GM23338 (cell line): Measurements from ENCODE around the gene GALNT9.

Experiments used
- CREB1 ChIP-seq: fragments of 250-450 bp; sonication (Bioruptor Pico); IDR thresholded peaks from 2 replicates; pipeline ENCODE4 v1.5.0; 2020; ENCODE audit warnings: low read depth, mild to moderate bottlenecking, moderate library complexity
- EZH2 ChIP-seq: fragments of 200-600 bp; sonication (generic); IDR thresholded peaks from one replicate; pipeline ENCODE4 v1.8.0; 2017; ENCODE audit warnings: antibody characterized with exemption, mild to moderate bottlenecking, low read depth; ENCODE audit not compliant: unreplicated experiment
- EZH2phosphoT487 ChIP-seq: fragments of 200-600 bp; sonication (generic); IDR thresholded peaks from one replicate; pipeline ENCODE4 v1.8.1; 2018; ENCODE audit warnings: antibody characterized with exemption; ENCODE audit not compliant: unreplicated experiment
- JUNB ChIP-seq: IDR thresholded peaks from one replicate; pipeline ENCODE4 v1.6.1; 2016; ENCODE audit warnings: antibody characterized with exemption; ENCODE audit not compliant: unreplicated experiment
- POLR2AphosphoS5 ChIP-seq: IDR thresholded peaks from 2 replicates; pipeline ENCODE4 v1.6.1; 2016; ENCODE audit warnings: antibody characterized with exemption, low read depth
- STAT1 ChIP-seq: IDR thresholded peaks from one replicate; pipeline ENCODE4 v1.6.1; 2016; ENCODE audit warnings: antibody characterized with exemption; ENCODE audit not compliant: unreplicated experiment
- TF ChIP-seq, protein P1 (sequence below), 2 experiments: fragments of 200-600 bp in 1 of 2; sonication (generic) in 1 of 2; conservative IDR thresholded peaks; 2 replicates each; pipeline versions ENCODE4 v1.5.1 to v1.6.1; 2016 to 2017; ENCODE audit warnings: antibody characterized with exemption in 2 of 2, low read depth in 2 of 2, mild to moderate bottlenecking in 2 of 2, moderate library complexity in 1 of 2
- TF ChIP-seq, protein P2 (sequence below): IDR thresholded peaks from one replicate; pipeline ENCODE4 v1.6.1; 2018; ENCODE audit warnings: antibody characterized with exemption; ENCODE audit not compliant: unreplicated experiment
- TF ChIP-seq, protein P3 (sequence below): IDR thresholded peaks from 2 replicates; pipeline ENCODE4 v1.6.1; 2016; ENCODE audit warnings: antibody characterized with exemption
- TF ChIP-seq, protein P4 (sequence below): fragments of 250-450 bp; sonication (Bioruptor Pico); IDR thresholded peaks from 2 replicates; pipeline ENCODE4 v1.5.0; 2020; ENCODE audit warnings: mild to moderate bottlenecking, moderate library complexity

DNA sequence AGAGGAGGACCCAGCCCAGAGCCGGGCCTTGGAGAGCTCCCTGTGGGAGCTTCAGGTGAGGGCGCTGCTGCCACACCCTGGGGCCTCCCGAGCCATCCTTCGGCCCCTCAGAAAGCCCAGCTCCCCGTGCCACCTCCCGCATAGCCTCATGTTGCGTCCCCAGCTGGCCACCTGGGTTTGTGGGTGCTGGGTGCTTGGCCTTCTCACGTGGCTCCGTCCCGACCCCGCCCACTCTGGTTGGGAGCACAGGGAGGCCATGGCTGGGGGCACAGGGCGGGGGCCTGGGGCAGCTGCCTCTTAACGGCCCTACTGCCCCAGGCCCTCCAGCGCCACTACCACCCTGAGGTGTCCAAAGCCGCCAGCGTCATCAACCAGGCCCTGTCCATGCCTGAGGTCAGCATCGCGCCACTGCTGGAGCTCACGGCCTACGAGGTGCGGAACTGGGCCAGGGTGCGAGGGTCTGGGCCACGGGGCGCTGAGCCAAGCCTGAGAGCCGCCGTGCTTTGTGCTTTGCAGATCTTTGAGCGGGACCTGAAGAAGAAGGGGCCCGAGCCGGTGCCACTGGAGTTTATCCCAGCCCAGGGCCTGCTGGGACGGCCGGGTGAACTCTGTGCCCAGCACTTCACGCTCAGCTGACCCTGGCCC is 177.5 kb downstream of the GALNT9 start:
- TF ChIP-seq, protein P1, sequence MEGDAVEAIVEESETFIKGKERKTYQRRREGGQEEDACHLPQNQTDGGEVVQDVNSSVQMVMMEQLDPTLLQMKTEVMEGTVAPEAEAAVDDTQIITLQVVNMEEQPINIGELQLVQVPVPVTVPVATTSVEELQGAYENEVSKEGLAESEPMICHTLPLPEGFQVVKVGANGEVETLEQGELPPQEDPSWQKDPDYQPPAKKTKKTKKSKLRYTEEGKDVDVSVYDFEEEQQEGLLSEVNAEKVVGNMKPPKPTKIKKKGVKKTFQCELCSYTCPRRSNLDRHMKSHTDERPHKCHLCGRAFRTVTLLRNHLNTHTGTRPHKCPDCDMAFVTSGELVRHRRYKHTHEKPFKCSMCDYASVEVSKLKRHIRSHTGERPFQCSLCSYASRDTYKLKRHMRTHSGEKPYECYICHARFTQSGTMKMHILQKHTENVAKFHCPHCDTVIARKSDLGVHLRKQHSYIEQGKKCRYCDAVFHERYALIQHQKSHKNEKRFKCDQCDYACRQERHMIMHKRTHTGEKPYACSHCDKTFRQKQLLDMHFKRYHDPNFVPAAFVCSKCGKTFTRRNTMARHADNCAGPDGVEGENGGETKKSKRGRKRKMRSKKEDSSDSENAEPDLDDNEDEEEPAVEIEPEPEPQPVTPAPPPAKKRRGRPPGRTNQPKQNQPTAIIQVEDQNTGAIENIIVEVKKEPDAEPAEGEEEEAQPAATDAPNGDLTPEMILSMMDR (conservative IDR thresholded peaks at IDR 0.05; ENCODE audit: low read depth in 2 of 2): no peak
- no peak for TF ChIP-seq EZH2
- no peak for TF ChIP-seq CREB1
- TF ChIP-seq POLR2AphosphoS5: no peak
- TF ChIP-seq, protein P2, sequence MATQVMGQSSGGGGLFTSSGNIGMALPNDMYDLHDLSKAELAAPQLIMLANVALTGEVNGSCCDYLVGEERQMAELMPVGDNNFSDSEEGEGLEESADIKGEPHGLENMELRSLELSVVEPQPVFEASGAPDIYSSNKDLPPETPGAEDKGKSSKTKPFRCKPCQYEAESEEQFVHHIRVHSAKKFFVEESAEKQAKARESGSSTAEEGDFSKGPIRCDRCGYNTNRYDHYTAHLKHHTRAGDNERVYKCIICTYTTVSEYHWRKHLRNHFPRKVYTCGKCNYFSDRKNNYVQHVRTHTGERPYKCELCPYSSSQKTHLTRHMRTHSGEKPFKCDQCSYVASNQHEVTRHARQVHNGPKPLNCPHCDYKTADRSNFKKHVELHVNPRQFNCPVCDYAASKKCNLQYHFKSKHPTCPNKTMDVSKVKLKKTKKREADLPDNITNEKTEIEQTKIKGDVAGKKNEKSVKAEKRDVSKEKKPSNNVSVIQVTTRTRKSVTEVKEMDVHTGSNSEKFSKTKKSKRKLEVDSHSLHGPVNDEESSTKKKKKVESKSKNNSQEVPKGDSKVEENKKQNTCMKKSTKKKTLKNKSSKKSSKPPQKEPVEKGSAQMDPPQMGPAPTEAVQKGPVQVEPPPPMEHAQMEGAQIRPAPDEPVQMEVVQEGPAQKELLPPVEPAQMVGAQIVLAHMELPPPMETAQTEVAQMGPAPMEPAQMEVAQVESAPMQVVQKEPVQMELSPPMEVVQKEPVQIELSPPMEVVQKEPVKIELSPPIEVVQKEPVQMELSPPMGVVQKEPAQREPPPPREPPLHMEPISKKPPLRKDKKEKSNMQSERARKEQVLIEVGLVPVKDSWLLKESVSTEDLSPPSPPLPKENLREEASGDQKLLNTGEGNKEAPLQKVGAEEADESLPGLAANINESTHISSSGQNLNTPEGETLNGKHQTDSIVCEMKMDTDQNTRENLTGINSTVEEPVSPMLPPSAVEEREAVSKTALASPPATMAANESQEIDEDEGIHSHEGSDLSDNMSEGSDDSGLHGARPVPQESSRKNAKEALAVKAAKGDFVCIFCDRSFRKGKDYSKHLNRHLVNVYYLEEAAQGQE: no peak
- TF ChIP-seq, protein P3, sequence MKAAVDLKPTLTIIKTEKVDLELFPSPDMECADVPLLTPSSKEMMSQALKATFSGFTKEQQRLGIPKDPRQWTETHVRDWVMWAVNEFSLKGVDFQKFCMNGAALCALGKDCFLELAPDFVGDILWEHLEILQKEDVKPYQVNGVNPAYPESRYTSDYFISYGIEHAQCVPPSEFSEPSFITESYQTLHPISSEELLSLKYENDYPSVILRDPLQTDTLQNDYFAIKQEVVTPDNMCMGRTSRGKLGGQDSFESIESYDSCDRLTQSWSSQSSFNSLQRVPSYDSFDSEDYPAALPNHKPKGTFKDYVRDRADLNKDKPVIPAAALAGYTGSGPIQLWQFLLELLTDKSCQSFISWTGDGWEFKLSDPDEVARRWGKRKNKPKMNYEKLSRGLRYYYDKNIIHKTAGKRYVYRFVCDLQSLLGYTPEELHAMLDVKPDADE: no peak
- no peak for TF ChIP-seq STAT1
- no peak for TF ChIP-seq JUNB
- TF ChIP-seq EZH2phosphoT487: no peak
- TF ChIP-seq, protein P4, sequence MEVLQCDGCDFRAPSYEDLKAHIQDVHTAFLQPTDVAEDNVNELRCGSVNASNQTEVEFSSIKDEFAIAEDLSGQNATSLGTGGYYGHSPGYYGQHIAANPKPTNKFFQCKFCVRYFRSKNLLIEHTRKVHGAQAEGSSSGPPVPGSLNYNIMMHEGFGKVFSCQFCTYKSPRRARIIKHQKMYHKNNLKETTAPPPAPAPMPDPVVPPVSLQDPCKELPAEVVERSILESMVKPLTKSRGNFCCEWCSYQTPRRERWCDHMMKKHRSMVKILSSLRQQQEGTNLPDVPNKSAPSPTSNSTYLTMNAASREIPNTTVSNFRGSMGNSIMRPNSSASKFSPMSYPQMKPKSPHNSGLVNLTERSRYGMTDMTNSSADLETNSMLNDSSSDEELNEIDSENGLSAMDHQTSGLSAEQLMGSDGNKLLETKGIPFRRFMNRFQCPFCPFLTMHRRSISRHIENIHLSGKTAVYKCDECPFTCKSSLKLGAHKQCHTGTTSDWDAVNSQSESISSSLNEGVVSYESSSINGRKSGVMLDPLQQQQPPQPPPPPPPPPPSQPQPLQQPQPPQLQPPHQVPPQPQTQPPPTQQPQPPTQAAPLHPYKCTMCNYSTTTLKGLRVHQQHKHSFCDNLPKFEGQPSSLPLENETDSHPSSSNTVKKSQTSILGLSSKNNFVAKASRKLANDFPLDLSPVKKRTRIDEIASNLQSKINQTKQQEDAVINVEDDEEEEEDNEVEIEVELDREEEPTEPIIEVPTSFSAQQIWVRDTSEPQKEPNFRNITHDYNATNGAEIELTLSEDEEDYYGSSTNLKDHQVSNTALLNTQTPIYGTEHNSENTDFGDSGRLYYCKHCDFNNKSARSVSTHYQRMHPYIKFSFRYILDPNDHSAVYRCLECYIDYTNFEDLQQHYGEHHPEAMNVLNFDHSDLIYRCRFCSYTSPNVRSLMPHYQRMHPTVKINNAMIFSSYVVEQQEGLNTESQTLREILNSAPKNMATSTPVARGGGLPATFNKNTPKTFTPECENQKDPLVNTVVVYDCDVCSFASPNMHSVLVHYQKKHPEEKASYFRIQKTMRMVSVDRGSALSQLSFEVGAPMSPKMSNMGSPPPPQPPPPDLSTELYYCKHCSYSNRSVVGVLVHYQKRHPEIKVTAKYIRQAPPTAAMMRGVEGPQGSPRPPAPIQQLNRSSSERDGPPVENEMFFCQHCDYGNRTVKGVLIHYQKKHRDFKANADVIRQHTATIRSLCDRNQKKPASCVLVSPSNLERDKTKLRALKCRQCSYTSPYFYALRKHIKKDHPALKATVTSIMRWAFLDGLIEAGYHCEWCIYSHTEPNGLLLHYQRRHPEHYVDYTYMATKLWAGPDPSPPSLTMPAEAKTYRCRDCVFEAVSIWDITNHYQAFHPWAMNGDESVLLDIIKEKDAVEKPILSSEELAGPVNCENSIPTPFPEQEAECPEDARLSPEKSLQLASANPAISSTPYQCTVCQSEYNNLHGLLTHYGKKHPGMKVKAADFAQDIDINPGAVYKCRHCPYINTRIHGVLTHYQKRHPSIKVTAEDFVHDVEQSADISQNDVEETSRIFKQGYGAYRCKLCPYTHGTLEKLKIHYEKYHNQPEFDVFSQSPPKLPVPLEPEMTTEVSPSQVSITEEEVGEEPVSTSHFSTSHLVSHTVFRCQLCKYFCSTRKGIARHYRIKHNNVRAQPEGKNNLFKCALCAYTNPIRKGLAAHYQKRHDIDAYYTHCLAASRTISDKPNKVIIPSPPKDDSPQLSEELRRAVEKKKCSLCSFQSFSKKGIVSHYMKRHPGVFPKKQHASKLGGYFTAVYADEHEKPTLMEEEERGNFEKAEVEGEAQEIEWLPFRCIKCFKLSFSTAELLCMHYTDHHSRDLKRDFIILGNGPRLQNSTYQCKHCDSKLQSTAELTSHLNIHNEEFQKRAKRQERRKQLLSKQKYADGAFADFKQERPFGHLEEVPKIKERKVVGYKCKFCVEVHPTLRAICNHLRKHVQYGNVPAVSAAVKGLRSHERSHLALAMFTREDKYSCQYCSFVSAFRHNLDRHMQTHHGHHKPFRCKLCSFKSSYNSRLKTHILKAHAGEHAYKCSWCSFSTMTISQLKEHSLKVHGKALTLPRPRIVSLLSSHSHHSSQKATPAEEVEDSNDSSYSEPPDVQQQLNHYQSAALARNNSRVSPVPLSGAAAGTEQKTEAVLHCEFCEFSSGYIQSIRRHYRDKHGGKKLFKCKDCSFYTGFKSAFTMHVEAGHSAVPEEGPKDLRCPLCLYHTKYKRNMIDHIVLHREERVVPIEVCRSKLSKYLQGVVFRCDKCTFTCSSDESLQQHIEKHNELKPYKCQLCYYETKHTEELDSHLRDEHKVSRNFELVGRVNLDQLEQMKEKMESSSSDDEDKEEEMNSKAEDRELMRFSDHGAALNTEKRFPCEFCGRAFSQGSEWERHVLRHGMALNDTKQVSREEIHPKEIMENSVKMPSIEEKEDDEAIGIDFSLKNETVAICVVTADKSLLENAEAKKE: no peak
